ENCODE results near the gene CFAP410. TPM values are rescaled to one million over a fixed set of nuclear protein-coding genes. Genes with fewer than 3 reads are reported as not detected.
A peak's percentile ranks its signal among the peaks of the same experiment; 100 is the strongest.

Gene CFAP410
- total RNA-seq, 1 experiment from 2014 or later: 16.5 TPM

DNA sequence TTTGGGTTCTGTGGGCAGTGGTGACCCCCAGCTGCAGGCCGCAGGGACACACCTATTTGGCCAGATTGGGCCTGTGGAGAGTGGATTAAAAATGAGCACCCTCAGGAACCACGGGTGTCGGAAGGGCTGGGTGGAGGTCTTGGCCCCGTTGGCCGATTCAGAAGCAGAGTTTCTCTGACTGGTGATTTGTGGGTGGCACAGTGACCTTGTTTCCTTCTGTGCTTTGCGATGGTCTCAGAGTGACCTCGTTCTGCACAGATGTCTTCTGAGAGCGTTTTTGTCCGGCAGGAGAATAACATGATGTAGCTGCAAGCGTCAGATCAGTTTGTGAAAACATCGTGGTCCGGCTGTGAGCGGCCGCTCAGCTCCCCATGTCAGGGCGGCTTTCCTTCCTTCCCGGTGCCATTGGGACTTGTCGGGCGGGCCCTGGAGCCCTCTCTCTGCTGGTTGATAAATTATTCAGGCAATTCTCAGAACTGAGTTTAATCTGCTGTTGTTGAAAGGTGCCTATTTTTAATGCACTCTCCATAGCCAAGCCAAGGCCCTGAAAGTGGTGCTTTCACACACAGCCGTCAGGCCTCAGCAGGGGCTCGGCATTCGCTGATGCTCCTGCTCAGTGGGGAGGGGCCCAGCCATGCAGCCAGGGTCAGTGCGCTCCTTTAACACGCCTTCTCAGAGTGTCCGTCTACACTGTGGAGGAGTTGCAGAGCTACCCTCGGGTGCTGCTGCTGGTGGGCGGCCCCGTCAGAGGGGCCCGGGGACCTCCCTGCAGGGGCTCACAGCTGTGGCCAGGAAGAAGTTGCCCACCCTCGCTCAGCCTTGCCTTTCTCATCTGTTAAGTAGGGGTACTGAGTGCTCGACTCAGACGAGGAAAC, 41.0 kb upstream of the CFAP410 start:
- intact Hi-C loops (cut with micrococcal nuclease; ENCODE audit: unreplicated experiment): no loop called here

DNA sequence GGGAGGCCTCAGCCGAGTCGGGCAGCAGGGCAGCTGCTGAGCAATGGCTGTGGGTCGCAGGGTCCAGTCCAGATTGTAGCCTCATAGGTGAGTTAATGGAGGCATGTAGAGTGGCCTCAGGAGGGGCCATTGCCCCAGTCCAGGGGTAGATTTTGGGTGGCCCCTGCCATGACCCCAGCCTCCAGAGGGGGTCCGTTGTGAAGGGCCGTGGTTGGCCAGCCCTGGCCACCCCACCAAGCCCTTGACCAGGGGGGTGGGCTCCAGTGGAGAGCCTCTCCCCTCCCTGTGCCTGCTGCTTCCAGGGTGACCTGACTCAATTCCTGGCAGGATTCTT, 40.3 kb upstream of the CFAP410 start:
- Mint-ChIP-seq H3K27ac (ENCODE audit: unreplicated experiment) (no peak overlapping the region), H3K4me3 (ENCODE audit: unreplicated experiment) (no peak overlapping the region), H3K36me3 (ENCODE audit: insufficient read depth, unreplicated experiment) (no peaks in the 10 kb centered on the region), H3K27me3 (ENCODE audit: insufficient read depth, unreplicated experiment) (no peaks in the 10 kb centered on the region), H3K4me1 (ENCODE audit: low read depth, unreplicated experiment) (no peaks in the 10 kb centered on the region), H3K9me3 (ENCODE audit: unreplicated experiment) (peaks cover 29% of the 10 kb centered on the region)
- Histone ChIP-seq H3K4me1 (no peaks in the 10 kb centered on the region), H3K27me3 (replicated peaks; ENCODE audit: control insufficient read depth, insufficient read depth, low read length) (no peaks in the 10 kb centered on the region), H3K36me3 (ENCODE audit: control insufficient read depth, insufficient read depth, low read length) (no peaks in the 10 kb centered on the region), H3K9me3 (peaks cover under 1% of the 10 kb centered on the region), H3K4me3 (ENCODE audit: low read depth, low read length) (no peak overlapping the region)
- TF ChIP-seq, protein P1, sequence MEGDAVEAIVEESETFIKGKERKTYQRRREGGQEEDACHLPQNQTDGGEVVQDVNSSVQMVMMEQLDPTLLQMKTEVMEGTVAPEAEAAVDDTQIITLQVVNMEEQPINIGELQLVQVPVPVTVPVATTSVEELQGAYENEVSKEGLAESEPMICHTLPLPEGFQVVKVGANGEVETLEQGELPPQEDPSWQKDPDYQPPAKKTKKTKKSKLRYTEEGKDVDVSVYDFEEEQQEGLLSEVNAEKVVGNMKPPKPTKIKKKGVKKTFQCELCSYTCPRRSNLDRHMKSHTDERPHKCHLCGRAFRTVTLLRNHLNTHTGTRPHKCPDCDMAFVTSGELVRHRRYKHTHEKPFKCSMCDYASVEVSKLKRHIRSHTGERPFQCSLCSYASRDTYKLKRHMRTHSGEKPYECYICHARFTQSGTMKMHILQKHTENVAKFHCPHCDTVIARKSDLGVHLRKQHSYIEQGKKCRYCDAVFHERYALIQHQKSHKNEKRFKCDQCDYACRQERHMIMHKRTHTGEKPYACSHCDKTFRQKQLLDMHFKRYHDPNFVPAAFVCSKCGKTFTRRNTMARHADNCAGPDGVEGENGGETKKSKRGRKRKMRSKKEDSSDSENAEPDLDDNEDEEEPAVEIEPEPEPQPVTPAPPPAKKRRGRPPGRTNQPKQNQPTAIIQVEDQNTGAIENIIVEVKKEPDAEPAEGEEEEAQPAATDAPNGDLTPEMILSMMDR (IDR thresholded peaks at IDR 0.05; ENCODE audit: insufficient read depth in 1 of 2, low read depth in 1 of 2, low read length in 1 of 2, severe bottlenecking in 1 of 2, unreplicated experiment in 1 of 2): no peak
- intact Hi-C loops (cut with micrococcal nuclease; ENCODE audit: unreplicated experiment): no loop called here
- DNase-seq: no peak
- ChIA-PET POLR2A (no interaction called here), CTCF (no interaction called here)
- BruUV-seq (replicated peaks): no TSS peak

More for the DNA sequence above, 41.0 kb upstream of the CFAP410 start:
- H3K4me1 Mint-ChIP-seq (ENCODE audit: low read depth, unreplicated experiment): no peaks in the 10 kb centered on the region
- no peaks in the 10 kb centered on the region for H3K27me3 Mint-ChIP-seq (ENCODE audit: insufficient read depth, unreplicated experiment)
- H3K4me3 Mint-ChIP-seq (ENCODE audit: unreplicated experiment): no peak overlapping the region
- peaks cover 33% of the 10 kb centered on the region for H3K9me3 Mint-ChIP-seq (ENCODE audit: unreplicated experiment)
- Histone ChIP-seq H3K4me1 (no peaks in the 10 kb centered on the region), H3K9me3 (peaks cover 6% of the 10 kb centered on the region), H3K36me3 (ENCODE audit: control insufficient read depth, insufficient read depth, low read length) (no peaks in the 10 kb centered on the region), H3K4me3 (ENCODE audit: low read depth, low read length) (no peak overlapping the region), H3K27me3 (replicated peaks; ENCODE audit: control insufficient read depth, insufficient read depth, low read length) (no peaks in the 10 kb centered on the region)
- H3K36me3 Mint-ChIP-seq (ENCODE audit: insufficient read depth, unreplicated experiment): no peaks in the 10 kb centered on the region
- no TSS peak for BruUV-seq (replicated peaks)
- CTCF ChIA-PET: no interaction called here
- POLR2A ChIA-PET: no interaction called here
- no peak overlapping the region for H3K27ac Mint-ChIP-seq (ENCODE audit: unreplicated experiment)
- peak in 1 of 2 experiments; percentile 3 for DNase-seq
- TF ChIP-seq, protein P1 (IDR thresholded peaks at IDR 0.05; ENCODE audit: insufficient read depth in 1 of 2, low read depth in 1 of 2, low read length in 1 of 2, severe bottlenecking in 1 of 2, unreplicated experiment in 1 of 2): no peak

- Histone ChIP-seq H3K4me3 (ENCODE audit: low read depth, low read length) (no peak overlapping the region), H3K36me3 (ENCODE audit: control insufficient read depth, insufficient read depth, low read length) (no peaks in the 10 kb centered on the region), H3K27me3 (replicated peaks; ENCODE audit: control insufficient read depth, insufficient read depth, low read length) (no peaks in the 10 kb centered on the region), H3K4me1 (no peaks in the 10 kb centered on the region), H3K9me3 (peaks cover 4% of the 10 kb centered on the region)
- Mint-ChIP-seq H3K4me3 (ENCODE audit: unreplicated experiment) (no peak overlapping the region), H3K27ac (ENCODE audit: unreplicated experiment) (no peak overlapping the region), H3K36me3 (ENCODE audit: insufficient read depth, unreplicated experiment) (no peaks in the 10 kb centered on the region), H3K4me1 (ENCODE audit: low read depth, unreplicated experiment) (no peaks in the 10 kb centered on the region), H3K9me3 (ENCODE audit: unreplicated experiment) (peaks cover 25% of the 10 kb centered on the region), H3K27me3 (ENCODE audit: insufficient read depth, unreplicated experiment) (no peaks in the 10 kb centered on the region)
- ChIA-PET POLR2A (no interaction called here), CTCF (no interaction called here)
- no TSS peak for BruUV-seq (replicated peaks)
- TF ChIP-seq, protein P1 (IDR thresholded peaks at IDR 0.05; ENCODE audit: insufficient read depth in 1 of 2, low read depth in 1 of 2, low read length in 1 of 2, severe bottlenecking in 1 of 2, unreplicated experiment in 1 of 2): no peak
- intact Hi-C loops (cut with micrococcal nuclease; ENCODE audit: unreplicated experiment): no loop called here
- peak in 1 of 2 experiments; percentile 21 for DNase-seq
Observed at GRCh38 chr21:44378646-44379514, 39.7 kb upstream of the CFAP410 start.

All from Caco-2 (cell line).